HFF-Myc (cell line): Measurements from ENCODE around the gene GAMT.

Source experiments
- DNase-seq: peaks from one replicate; pipeline ENCODE4 v3.0.0-alpha.2; 2011; ENCODE audit warnings: low read depth; ENCODE audit errors: extremely low read depth
- H3K4me3 ChIP-seq: replicated peaks from 2 replicates; pipeline ENCODE4 v1.5.1; 2011; ENCODE audit warnings: low read depth, mild to moderate bottlenecking, control low read depth, low read length
- CTCF ChIP-seq: IDR thresholded peaks from 2 replicates; pipeline ENCODE4 v1.5.1; 2012; ENCODE audit warnings: mild to moderate bottlenecking, low read depth, low read length, control low read depth; ENCODE audit errors: missing control alignments

Gene GAMT

DNA sequence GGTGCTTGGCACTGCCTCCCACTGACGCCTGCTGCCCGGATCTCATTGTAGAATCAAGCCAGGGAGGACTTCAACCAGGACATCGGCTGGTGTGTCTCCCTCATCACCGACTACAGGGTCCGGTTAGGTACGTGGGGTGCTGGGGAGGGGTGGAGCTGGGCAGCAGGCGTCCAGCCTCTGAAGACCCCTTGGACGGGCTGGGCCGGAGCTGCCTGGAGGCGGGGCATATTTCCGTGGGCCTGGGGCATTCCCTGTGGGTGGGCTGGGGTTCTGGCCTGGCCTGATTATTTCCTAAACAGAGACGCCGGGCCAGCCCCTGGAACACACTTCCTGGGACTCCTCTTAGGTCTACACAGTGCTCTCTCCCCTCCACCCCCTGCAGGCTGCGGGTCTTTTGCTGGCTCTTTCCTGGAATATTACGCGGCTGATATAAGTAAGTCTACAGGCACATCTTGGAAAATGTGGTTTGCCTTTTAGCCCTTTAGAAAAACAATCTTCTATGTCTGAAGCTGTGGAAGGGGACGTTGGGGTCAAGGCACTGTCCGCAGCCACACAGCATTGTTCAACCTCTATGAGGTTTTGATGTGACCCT is 32.0 kb downstream of the GAMT start:
- H3K4me3 ChIP-seq = no peak overlapping the region
- DNase-seq = no peak
- no peak for TF ChIP-seq CTCF

DNA sequence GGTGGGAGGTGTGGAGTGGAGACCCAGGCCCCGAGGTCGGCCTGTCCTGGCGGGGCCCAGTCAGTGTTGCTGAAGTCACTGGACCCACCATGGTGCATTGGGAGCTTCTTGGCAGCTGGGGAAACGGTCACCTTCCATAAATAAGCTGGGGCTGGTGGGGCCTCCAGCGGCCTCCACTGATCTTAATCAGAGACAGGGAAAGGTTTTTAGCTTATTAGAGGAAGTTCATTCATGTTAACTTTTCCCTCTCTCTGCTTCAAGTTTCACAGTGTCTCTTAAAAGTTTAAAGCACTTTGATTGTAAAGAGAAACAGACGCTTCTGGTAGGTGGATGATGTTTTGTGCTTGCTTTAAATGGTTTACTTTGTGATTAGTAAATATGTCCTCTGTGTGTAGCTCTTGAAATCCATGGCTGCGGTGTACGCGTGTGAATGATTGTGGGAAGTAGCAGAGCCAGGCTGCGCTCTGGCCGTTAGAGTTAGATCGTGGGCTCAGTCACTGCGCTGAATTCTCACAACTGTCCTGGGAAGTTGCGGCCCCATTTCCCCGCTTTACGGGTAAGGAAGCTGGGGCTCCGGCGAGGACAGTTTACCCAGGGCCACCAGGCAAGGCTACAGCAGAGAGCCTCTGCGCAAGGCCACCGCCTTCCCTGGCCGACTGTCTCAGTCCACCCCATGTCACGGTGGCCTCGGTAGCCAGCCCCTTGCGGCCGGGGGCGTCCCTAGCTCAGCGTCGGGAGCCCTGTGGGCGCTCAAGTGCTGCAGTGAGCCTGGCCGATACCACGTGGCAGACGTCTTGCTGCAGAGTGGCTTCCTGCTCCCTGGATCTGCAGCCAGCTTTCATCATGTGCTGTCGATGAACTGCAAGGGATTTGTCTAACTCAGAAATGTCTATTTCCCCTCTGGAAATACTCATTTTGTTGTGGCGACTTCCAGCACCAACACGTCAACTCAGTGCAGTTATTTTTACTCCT is 34.2 kb downstream of the GAMT start:
- H3K4me3 ChIP-seq = no peak overlapping the region
- no peak for TF ChIP-seq CTCF
- no peak for DNase-seq

GRCh38 chr19:1366296-1366695 is 35.0 kb downstream of the GAMT start:
- no peak overlapping the region for H3K4me3 ChIP-seq
- DNase-seq = no peak
- no peak for TF ChIP-seq CTCF

- no peak for TF ChIP-seq CTCF
- no peak overlapping the region for H3K4me3 ChIP-seq
- DNase-seq = no peak
Measured at GRCh38 chr19:1365319-1366269, 35.7 kb downstream of the GAMT start.

DNA sequence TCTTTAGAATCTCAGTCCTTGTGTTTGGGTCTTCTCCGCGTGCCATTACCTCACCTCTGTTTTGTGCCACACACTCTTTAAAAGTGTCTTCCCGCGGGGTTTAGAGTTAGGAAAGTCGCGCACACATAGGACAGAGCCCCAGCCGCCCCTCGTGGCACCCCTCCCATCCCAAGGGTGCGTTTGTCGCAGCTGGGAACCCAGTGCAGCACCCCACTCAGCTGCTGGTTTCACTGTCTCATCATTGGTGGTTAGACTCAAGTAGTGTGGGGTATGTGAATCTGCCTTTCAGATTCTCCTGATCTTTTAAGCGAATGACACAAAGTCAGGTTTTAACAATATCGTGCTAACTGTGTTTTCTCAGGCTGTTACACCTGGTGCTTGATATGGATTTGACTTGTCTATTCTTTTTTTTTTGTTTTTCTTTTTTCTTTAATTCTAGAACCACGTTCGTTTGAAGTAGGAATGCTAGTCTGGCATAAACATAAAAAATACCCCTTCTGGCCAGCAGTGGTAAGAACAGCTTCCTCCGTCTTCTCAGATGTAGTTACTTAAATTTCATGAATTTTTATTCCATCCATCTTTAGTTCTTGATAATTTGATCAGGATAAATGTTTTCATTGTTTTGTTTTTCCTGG is 37.2 kb downstream of the GAMT start:
- no peak overlapping the region for H3K4me3 ChIP-seq
- TF ChIP-seq CTCF = no peak
- DNase-seq = no peak

DNA sequence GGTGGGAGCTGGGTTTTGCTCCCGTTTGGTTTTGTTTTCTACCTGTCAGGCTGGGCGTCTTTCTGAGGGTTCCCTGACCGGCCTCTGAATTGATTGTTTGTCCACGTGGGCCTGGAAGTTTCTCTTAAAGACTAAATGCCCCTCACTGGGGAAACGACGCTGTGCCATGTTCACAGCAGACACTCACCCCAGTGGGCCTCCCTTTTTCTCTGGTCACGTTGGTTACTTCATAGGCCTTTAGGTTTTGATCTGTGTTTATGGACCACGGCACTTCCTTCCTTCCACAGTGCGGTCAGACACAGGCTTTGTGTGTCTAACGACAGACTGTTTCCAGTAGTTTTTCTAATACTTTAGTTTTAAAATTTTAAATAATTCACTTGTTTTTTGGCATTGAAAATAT is 37.7 kb downstream of the GAMT start:
- TF ChIP-seq CTCF = no peak
- H3K4me3 ChIP-seq = no peak overlapping the region
- DNase-seq = no peak
